ENCODE results near the gene CFAP210.
A peak's percentile ranks its signal among the peaks of the same experiment; 100 is the strongest.
"Not testable (repeated sequence)": the region's sequence is repeated elsewhere in the genome, so short reads cannot be mapped to it uniquely, and the experiment has no call there.

CFAP210 gene

GRCh38 chr2:169637620-169638019, 56.6 kb downstream of the CFAP210 start:
- H3K4me3 ChIP-seq (replicated peaks; ENCODE audit: low read depth, low read length): no peak overlapping the region
- no peak for TF ChIP-seq CTCF (IDR thresholded peaks at IDR 0.05; ENCODE audit: low read length, missing control alignments)
- DNase-seq (ENCODE audit: low read depth): peak; percentile 75

- H3K4me3 ChIP-seq (replicated peaks; ENCODE audit: low read depth, low read length): no peak overlapping the region
- no peak for DNase-seq (ENCODE audit: low read depth)
- no peak for TF ChIP-seq CTCF (IDR thresholded peaks at IDR 0.05; ENCODE audit: low read length, missing control alignments)
Measured at GRCh38 chr2:169636440-169637097, 57.6 kb downstream of the CFAP210 start.

- H3K4me3 ChIP-seq (replicated peaks; ENCODE audit: low read depth, low read length): no peak overlapping the region
- no peak for DNase-seq (ENCODE audit: low read depth)
- TF ChIP-seq CTCF (IDR thresholded peaks at IDR 0.05; ENCODE audit: low read length, missing control alignments): no peak
Measured at GRCh38 chr2:169625781-169626180, 68.4 kb downstream of the CFAP210 start.

- no peak overlapping the region for H3K4me3 ChIP-seq (replicated peaks; ENCODE audit: low read depth, low read length)
- no peak for DNase-seq (ENCODE audit: low read depth)
- no peak for TF ChIP-seq CTCF (IDR thresholded peaks at IDR 0.05; ENCODE audit: low read length, missing control alignments)
Measured at GRCh38 chr2:169623235-169623634, 71.0 kb downstream of the CFAP210 start.

GRCh38 chr2:169620509-169620908, 73.7 kb downstream of the CFAP210 start:
- no peak for TF ChIP-seq CTCF (IDR thresholded peaks at IDR 0.05; ENCODE audit: low read length, missing control alignments)
- H3K4me3 ChIP-seq (replicated peaks; ENCODE audit: low read depth, low read length): no peak overlapping the region
- DNase-seq (ENCODE audit: low read depth): no peak

GRCh38 chr2:169619946-169620345, 74.3 kb downstream of the CFAP210 start:
- DNase-seq (ENCODE audit: low read depth): no peak
- H3K4me3 ChIP-seq (replicated peaks; ENCODE audit: low read depth, low read length): no peak overlapping the region
- TF ChIP-seq CTCF (IDR thresholded peaks at IDR 0.05; ENCODE audit: low read length, missing control alignments): no peak

GRCh38 chr2:169615982-169616381, 78.2 kb downstream of the CFAP210 start:
- H3K4me3 ChIP-seq (replicated peaks; ENCODE audit: low read depth, low read length); DNase-seq (ENCODE audit: low read depth): not testable (repeated sequence)

Measured in fibroblast of pulmonary artery (primary cell).